ENCODE data around the gene MN1.

MN1 gene

DNA sequence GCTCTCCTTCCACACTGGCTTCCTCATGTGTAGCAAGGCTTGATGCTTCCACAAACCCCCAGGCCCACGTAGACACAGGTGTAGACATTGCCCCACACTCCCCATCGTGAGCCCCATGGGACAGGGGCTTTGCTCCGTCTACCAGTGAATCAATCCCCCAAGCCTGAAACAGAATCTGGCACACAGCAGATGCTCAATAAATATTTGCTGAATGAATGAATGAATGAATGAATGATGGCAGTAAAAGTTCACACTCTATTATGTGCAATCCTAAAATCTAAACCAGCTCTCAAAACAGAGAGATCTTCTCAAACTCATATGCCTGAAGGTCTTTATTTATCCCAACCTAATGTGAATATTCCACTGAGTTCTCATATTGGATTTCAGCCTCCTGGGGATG is 69.9 kb downstream of the MN1 start:
- DNase-seq, result no peak

DNA sequence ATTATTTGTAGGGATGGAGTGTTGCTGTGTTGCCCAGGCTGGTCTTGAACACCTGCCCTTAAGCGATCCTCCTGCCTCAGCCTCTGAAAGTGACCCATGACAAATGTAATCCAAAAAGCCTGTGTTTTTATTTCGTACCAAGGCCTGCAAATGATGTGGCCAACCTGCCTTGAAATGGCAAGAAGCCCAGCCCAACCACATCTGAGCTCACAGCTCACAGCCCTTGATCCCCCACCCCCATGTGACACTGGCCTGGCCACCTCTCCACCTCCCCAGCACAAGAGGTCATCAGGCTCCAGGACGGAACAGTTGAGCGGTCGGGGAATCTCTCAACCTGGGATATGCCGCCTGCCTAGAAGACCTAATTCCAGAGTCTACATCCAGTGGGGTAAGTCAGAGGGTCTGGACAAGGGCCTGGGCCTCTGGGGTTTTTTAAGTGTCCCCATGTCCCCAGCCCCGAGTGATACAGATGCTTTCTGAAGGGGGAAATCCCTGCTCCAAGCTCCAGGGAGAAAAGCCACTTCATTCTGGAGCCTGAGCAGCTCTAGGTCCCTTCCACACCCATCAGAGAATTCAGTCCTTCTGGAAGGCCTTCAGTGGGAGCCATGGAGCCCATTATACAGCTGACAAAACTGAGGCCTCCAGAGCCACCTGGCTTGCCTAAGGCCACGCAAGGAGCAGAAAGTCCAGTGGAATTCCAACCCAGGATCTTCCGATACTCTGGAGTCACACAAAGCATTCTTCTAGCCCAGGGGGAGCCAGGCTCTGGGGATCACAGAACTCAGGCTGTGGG is 70.7 kb downstream of the MN1 start:
- DNase-seq, result no peak

DNA sequence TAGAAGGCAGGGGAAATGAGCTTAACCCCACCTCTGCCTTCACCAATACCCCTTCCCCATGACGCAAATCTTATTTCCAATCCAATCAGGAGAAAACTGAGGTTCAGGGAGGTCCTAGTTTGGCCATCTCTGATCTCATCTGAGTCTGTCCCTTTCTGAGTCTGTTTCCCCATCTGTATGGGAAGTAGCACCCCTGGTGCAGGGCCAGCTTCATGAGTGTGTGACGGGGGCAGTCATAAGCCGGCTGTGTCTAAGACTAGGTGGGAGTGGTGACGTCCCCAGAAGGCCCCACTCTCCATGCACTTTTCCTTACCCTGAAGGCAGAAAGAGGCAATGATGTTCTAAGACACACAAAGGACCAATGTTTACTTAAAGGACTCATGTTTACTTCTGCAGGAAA is 72.3 kb downstream of the MN1 start:
- no peak for DNase-seq

DNA sequence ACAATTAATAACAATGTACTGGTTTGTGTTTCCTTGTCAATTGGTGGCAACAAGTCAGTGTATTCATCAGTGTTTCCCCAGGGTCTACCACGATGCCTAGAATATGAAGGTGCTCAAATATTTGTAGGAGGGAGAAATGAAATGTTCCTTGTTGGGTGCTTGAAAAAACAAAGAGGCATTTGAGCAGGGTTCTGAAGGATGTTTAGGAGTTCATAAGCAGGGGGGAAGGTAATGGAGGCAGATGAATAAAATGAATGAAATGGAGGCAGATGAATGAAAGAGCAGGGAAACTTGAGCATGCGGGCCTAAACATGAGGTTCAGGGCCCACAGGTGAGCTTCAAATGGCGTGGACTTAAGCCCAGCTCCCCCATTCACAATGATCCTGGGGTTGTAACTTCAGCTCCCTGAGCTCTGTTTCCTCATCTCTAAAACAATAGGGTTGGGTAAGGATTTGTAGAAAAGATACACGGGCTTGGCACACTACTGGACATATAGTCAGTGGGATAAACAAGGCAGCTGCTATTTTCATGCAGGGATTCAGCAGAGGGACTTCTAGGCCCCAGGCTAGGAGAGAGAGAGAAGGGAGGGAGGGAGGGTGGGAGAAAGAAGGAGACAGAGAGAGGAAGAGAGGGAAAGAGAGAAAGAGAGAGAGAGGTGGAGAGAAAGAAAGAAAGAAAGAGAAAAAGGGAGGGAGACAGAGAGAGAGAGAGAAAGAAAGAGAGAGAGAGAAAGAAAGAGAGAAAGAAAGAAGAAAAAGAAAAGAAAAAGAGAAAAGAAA is 73.7 kb downstream of the MN1 start:
- no peak for DNase-seq

DNA sequence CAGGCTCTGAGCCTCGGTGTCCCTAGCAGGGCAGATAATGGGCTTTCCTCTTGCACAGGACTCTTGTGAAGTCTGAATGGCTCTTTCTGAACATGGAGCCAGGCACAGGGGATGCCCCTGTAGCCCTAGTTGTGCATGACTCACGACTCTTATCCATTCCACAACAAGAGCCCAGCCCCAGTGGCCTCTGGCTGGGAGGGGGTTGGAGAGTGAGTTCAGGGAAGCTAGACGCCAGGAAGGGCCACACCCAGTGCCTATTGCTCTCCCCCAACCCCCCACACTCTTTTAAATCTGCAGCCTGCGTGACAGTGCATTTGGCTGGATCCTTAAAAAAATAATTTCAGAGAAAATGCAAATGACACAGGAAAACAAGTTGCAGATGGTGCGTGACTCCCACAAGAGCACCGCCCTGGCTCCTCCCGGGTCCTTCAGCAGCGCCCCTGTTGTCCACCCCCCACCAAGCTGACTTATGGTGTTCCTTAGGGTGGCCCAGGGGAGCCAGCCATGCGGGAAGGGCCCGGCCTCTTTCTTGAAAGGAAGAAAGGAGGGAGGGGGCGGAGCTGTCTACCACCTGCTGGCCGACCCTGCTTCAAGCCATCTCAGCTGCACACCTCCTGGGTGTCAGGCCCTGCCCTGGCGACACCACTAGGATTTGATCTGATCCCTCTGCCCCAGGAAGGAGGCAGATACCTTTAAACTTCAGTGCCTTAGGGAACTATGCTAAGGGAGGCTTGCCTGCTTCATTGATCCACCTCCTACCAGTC is 74.7 kb downstream of the MN1 start:
- DNase-seq, result no peak

DNA sequence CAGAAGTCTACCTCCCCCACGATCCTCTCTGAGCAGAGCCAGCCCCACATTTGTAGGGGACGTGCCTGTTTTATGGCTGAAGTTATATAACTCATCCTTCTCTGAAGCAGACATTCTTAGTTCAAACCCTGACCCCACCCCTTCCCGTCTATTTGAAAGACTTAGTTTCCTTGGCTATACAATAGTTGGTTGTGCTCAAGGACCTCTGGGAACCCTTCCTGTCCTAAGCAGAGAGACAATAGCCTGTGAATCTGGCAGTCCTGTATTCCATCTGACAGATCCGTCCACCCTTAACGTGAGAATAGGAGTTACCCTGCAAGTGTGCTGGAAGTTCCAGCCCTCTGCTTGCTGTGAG is 75.2 kb downstream of the MN1 start:
- no peak for DNase-seq

DNA sequence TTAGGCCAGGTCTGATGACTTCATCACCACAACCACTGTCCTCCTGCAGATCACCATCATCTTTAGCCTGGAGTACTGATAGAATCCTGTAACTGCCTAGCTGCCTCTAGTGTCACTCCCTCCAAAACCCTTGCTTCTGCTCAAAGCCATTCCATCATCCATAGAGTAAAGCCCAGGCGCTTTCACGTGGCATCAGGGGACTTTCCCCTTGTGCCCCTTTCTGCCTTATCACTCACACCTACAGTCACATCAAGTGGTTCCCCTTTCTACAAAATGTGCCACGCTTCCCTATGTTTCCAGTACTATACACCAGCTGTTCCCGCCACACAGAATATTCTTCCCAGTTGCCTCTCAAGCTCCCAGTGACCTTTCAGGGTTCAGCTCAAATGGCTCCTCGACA is 75.9 kb downstream of the MN1 start:
- no peak for DNase-seq

DNA sequence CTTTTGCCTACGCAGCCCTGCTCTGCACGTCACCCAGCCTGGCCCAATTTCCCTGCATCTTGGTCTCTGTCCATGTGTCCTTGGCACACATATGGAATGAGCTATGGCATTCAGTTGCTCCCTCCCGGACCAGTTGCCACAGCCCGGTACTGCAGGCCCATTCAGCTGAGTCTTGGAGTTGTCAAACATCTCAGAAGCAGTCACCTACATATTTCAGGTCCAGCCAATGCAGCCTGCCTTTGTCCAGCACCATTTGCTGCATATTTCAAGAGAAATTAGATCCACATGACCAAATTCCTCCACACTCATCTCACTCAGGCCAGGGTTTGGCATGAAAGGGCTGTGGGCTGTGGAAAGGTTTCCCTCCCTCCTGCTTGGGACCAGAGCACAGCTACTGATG is 76.8 kb downstream of the MN1 start:
- no peak for DNase-seq

DNA sequence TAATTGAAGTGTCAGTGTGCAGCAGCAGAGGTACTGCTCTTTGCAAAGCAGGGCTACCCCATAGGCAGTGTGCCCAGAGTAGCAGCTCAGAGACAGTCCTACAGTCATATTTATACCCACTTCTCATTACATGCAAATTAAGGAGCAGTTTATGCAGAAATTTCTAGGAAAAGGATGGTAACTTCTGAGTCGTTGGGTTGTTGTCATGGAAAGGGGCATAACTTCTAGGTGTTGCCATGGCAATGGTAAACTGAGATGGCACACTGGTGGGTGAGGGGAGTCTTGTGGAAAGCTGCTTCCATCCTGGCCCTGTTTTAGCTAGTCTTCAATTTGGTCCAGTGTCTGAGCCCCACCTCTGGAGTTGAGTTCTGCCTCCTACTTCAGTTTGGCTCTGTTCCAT is 77.4 kb downstream of the MN1 start:
- no peak for DNase-seq

DNA sequence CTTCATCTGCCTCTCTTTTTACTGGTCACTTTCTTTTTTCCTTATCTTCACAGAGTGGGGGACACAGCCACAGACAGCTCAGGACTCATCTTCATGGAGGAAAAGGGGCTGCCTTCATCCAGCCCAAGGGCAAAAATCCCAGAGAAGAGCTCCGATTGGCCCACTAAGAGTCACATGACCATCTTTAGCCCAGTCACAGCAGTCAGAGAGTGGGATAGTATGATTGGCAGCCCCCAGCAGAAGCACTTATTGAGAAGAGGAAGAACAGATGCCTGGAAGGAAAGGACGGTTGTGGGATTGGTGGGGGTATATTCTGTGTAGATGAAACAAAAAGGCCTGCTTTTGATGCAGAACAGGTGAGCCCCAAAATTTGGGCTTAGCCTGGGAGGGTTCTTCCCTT is 77.8 kb downstream of the MN1 start:
- DNase-seq, result no peak

DNA sequence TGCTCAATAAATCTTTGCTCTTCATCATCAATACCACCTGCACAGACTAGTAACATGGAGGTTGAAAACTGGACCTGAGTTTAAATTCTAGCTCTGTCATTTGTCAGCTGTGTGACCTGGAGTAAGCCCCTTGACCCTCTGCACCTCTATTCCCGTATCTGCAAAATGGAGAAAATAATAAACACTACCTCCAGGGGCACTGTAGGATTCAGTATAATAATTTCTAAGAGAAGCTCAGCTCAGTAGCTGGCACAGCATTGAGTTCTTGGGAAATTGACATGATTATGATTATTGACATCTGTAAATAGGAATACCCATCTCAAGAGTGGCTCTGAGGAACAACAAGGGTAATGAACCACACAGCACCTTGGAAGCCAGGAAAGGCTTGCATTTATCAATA is 78.4 kb downstream of the MN1 start:
- no peak for DNase-seq

DNA sequence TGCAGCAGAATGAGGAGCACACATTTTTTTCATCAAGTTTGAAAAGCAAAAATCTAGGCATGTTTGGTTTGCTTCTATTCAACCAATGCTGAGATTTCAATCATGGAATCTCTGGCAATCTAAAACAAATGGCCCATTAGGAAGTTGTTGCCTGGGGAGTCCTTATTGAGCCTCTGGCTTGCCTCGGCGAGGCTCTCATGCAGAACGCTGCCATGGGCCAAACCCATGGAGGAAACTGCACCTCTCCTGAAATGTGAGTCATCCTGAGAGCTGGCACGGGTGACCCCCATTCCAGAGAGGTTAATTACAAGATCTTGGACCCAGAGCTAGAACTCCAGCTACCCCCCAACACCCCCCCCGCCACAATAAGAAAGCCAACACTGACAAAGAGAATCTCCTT is 80.7 kb downstream of the MN1 start:
- DNase-seq, result no peak

DNA sequence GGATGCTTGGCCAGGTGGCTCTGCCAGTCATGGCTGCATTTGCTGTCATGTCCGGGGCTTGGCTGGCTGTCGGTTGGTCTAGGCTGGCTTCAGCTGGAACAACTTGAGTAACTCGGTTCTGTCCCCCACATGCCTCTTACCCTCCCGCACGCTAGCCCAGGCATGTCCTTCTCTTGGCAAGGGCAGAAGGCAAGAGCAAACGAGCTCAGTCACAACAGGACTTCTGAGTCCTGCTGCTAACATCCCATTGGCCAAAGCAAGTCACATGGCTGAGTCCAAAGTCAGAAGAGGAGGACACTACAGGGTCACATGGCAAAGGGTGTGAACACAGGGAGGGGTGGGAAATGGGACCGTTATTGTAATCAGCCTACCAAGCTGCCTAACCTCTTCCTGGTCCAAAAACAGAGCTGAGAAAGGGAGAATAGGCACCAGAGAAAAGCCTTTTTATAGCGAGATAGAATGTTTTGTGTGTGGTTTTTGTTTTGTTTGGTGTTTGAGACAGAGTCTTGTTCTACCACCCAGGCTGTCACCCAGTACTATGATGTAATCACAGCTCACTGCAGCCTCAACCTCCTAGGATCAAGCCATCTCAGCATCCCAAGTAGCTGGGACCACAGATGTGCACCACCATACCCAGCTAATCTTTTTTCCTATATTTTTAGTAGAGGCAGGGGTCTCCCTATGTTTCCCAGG is 81.9 kb downstream of the MN1 start:
- no peak for DNase-seq

DNA sequence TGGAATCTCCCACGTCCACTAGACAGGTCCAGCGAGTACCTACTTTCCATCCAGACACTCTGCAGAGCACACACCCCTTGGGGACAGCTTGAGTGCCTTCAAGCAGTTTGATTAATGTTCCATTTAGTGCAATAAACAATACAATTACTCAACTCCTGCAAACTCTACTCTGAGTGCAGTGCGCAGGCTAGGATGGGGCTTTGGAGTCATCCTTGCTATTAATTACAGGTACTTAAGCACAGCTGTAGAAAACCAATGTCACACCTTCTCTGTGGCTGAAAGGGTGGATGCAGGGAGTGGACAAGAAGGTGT is 82.6 kb downstream of the MN1 start:
- DNase-seq, result no peak

DNA sequence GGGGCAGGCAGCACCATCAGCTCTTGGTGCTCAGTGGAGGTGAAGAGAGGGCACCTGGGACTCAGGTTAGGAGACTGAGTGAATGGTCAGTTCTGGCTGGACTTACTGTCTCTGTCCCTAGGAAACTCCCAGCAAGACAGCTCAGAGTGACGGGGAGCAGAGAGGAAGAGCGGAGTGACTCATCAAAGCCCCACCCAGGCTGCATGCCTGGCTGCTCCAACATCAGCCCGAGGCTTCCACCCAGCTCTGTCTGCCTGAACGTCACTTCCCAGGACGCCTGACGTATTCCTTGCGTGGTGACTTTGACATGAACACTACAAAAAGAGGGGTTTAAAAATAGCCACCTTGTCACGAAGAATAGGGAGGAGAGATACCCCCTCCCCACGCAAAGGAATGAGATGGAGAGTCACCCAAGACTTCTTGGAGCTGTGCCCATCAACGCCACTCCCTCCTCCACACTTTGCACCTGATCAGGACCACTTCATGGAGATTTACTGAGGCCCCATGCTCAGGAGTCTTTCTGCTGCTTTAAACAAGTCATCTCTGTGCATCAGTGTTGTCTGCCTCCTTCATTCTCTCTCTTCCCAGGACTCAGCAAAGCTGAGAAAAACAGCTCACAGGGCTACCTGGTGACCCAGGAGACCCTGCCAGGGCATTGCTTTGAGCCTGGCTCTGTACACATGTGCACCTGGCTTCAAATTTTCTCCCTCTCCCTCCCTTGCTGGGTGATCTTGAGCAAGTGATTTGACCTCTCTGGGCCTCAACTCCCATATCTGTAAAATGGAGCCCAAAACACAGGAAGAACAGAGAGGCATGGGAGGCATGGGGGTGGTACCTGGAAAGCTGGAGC is 83.1 kb downstream of the MN1 start:
- DNase-seq, result no peak

DNA sequence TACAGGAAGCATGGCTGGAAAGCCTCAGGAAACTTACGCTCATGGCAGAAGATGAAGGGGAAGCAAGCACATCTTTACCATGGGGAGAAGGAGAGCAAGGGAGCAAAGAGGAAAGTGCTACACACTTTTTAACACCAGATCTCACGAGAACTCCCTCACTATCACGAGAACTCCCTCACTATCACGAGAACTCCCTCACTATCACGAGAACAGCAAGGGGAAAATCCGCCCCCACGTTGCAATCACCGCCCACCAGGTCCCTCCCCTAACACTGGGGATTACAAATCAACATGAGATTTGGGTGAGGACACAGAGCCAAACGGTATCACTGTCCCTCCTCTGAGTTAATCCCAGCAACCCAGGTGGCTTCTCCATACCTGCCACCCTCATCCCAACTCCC is 84.5 kb downstream of the MN1 start:
- no peak for DNase-seq

DNA sequence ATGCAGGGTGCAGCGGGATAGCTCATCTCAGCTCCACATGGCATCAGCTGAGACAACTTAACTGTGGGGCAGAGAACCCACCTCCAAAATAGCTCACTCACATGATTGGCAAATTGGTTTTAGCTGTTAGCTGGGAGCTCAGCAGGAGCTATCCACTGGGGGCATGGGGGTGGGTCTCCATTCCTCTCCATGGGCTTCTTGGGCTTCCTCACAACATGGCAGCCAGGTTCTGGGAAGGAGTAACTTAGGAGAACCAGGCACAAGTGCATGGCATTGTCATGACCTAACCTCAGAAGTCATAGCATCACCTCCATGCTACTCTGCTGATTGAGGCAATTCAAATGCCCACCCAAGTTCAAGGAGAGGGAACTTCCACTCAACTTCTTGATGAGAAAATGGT is 85.5 kb downstream of the MN1 start:
- no peak for DNase-seq

DNA sequence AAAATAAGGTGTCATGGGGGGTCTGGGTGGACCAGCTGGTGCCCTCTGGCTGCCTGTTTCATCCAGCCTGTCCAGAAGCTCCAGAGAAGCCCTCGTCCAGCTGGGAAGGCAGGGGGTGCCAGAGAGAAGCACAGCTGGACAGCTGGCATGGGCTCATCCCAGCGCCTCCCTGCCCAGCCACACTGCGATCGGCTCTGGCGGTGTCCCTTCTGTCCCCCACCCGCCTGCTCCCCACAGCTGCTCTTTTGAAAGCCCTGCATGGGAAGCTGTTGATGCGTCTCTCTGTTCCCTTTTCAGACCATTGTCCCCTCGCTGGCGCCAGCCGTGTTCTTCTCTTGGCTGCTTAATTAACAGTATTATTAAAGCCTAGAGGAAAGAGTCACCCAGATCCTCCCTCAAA is 86.5 kb downstream of the MN1 start:
- DNase-seq, result no peak

DNA sequence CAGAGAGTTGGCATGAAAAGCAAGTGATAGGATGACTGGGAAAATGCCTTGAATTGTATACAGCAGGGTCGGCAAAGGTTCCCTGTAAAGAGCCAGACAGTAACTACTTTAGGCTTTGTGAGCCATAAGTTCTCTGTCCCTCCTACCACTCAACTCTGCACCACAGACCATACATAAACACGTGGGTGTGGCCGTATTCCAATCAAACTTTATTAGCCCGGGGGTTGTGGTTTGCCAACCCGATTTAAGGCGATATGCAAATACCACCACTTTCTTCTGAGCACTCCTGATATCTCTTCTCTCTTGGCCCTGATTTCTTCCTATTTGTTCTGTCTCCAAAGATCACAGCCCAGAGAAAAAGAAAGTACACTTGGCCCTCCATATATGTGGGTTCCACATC is 87.5 kb downstream of the MN1 start:
- DNase-seq, result no peak

DNA sequence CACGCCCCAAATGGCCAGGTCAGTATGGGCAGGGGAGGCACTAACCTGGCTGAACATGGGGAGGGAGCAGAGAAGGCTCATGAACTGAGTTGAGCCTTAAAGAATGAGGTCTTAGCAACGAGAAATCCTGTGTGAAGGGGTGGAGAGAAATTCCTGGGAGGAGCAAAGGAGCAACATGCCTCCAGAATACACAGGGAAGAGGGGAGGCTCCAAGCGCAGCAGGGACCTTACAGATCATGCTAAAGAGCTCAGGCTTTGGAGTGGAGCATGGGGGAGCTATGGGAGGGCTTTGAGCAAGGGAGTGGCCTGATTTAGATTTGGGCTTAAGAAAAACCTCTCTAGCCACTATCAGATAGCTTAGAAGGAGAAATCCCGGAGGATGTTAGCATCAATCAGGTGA is 88.1 kb downstream of the MN1 start:
- DNase-seq, result no peak

DNA sequence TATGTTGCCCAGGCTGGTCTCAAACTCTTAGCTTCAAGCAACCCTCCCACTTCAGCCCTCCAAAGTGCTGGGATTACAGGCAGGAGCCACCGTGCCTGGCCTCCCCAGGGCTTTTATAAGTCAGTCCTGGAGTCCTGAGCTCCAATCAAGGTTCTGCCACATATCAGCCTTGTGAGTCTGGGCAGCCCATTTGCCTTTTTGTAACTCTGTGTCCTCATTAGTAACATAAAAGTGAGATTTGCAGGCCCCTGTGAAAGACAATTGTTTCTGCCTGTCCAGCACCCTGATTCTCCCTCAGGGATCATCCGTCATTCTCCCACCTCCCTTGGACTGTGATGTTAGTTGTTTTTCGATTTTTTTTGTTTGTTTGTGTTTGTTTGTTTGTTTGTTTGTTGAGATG is 89.8 kb downstream of the MN1 start:
- DNase-seq, result no peak

DNA sequence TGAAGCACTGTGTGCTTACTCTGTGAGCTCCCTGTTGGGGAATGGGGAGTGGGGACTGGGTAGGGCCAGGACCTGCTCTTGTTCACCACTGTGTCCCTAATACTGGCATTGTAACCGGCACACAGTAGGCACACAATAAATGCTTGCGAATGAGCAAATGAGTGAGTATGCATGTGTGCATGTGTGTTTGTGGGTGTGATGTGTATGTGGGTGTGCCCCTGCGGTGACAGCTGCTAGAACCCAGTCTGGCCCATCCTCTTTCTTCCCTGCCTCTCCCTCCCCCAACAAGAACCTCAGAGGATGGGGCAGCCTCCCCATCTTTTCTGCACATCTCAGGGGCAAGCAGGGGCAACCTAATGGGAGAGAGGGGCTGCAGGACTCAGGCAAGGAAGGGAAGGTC is 90.5 kb downstream of the MN1 start:
- no peak for DNase-seq
